Stimulated activated naive CD8-positive, alpha-beta T cell treated with anti-CD3 and anti-CD28 coated beads, Interleukin-15, Interleukin-2, amounts not matched to agents 100 ng/mL and 50 ng/mL, for 24 hours (primary cell): Measurements from ENCODE around the gene GPR171.
A peak's percentile ranks its signal among the peaks of the same experiment; 100 is the strongest.

ENCODE experiments used
- H3K27ac Mint-ChIP-seq: one replicate; pipeline ENCODE4 v1.8.0; 2021; ENCODE audit warnings: mild to moderate bottlenecking, mixed read lengths
- H3K27me3 Mint-ChIP-seq: one replicate; pipeline ENCODE4 v1.8.0; 2021; ENCODE audit warnings: mixed read lengths
- H3K36me3 Mint-ChIP-seq: one replicate; pipeline ENCODE4 v1.8.0; 2021; ENCODE audit warnings: low read depth, mixed read lengths
- H3K4me1 Mint-ChIP-seq: one replicate; pipeline ENCODE4 v1.8.0; 2021; ENCODE audit warnings: low read depth, mixed read lengths
- H3K4me3 Mint-ChIP-seq: one replicate; pipeline ENCODE4 v1.8.0; 2021; ENCODE audit warnings: mild to moderate bottlenecking, mixed read lengths
- H3K9me3 Mint-ChIP-seq: one replicate; pipeline ENCODE4 v1.8.0; 2021; ENCODE audit warnings: mixed read lengths

Gene GPR171

DNA sequence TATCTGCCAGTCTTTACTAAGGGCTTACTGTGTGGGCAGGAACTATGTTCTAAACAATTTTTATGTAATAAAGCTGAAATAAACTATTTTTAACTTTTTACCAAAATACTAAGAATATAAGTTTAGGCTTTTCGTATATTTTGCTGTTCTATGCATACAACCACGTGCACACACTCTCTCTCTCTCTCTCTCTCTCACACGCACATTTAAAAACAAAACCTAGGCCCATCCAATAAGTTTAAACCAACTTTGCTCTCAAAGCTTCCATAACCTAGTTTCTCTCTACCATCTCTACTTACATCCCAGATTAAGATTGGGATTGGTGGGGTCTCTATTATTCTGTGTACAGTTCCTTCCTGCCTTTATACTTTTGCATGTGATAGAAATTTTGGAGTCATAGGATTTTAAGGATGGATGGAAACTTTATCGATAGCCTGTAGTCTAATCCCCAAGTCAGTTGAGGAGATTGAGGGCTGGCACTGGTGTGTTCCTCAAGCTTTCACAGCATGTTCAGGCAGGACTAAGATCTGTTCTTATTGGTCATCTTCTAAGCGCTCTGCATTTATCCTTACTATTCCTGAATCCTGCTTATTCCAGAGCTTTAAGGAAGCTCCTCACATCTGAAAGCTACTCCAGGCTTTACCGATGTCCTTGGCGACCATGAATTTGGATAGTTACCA, 1.8 kb downstream of the GPR171 start:
- H3K9me3 Mint-ChIP-seq = no peaks in the 10 kb centered on the region
- H3K36me3 Mint-ChIP-seq = peaks cover 57% of the 10 kb centered on the region
- peaks cover 76% of the 10 kb centered on the region for H3K4me1 Mint-ChIP-seq
- H3K4me3 Mint-ChIP-seq = peak overlapping the region; percentile 91
- peaks cover 4% of the 10 kb centered on the region for H3K27me3 Mint-ChIP-seq
- peak overlapping the region; percentile 95 for H3K27ac Mint-ChIP-seq

DNA sequence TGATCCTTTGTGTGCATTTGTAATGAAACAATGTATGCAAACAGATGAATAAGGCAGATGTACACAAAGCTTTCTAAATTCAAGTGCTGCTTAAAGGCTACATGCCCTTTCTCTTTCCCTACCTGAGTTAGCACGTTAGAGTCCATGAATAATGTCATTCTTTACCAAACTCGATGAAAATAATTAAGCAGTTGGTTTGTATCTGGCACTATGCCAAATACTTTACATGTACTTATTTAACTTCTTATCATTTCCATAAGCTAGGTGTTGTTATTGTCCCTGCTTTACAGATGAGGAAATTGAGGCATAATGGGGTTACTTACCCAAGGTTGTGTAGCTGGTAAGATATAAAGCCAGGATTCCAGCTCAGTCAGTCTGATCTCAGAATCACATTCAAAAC, 2.4 kb downstream of the GPR171 start:
- H3K4me1 Mint-ChIP-seq = peaks cover 74% of the 10 kb centered on the region
- H3K36me3 Mint-ChIP-seq = peaks cover 61% of the 10 kb centered on the region
- peak overlapping the region; percentile 91 for H3K4me3 Mint-ChIP-seq
- H3K27me3 Mint-ChIP-seq = peaks cover 4% of the 10 kb centered on the region
- H3K9me3 Mint-ChIP-seq = no peaks in the 10 kb centered on the region
- H3K27ac Mint-ChIP-seq = peak overlapping the region; percentile 95

DNA sequence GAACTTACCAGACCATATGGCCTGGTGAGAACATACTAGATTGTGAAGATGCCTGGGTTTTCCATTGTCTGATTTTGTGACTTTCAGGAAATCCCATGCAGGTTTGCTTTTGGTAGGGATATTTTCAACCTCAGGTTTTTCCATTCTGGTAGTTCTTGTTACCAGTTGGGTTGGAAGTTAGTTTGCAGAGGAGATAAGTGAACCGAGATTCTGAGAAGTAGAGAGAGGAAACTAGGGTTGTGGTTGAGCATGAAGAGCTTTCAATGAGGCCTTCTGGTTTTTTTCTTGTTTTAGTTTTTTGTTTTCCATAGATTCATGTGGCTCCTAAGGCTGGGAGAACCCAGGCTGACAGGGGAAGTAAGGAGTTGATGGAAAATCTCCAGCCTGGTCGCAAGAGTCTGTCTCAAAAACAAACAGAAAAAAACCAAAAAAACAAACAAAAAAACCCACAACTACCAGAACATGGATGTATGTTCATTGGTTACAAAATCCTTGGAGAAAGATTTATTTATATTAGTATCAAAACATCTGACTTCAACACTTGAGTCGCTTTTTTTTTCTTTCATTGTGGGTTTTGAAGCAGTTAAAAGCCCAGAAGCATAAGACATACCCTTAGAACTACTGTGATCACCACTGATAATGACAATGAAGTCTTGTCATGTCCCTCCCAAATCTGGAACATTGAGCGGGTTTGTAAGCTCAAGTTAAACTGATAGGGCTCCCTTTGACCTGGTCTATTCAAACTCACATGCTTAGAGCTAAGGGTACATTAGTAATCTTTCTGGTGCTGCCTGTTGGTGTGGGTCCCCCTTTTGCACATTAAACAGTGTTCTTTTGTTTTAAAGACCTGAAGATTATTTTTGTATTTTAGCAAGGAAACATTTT, 3.2 kb downstream of the GPR171 start:
- Mint-ChIP-seq H3K36me3 (peaks cover 61% of the 10 kb centered on the region), H3K27me3 (peaks cover 4% of the 10 kb centered on the region), H3K27ac (peak overlapping the region; percentile 95), H3K4me1 (peaks cover 66% of the 10 kb centered on the region), H3K4me3 (peak overlapping the region; percentile 91), H3K9me3 (no peaks in the 10 kb centered on the region)

DNA sequence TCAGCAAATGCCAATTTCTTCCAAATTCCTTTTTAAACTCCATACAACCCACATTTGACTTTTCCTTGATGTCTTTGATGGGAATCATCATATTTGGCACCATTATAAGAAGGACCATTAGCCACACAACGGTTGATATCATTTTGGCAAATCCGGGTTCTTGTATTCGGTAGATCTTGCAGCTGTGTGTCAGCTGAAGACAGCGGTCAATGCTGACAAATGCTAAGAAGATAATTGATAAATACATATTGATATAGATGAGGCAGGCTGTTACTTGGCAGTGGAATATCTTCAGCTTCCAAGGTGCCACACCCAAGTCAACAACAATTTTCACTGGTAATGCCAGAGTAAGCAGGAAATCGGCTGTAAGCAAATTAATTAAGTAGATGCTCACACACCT, 4.2 kb downstream of the GPR171 start:
- Mint-ChIP-seq H3K36me3 (peaks cover 61% of the 10 kb centered on the region), H3K9me3 (peaks cover 4% of the 10 kb centered on the region), H3K27me3 (peaks cover 4% of the 10 kb centered on the region), H3K4me3 (peak overlapping the region; percentile 91), H3K27ac (peak overlapping the region; percentile 95), H3K4me1 (peaks cover 63% of the 10 kb centered on the region)

DNA sequence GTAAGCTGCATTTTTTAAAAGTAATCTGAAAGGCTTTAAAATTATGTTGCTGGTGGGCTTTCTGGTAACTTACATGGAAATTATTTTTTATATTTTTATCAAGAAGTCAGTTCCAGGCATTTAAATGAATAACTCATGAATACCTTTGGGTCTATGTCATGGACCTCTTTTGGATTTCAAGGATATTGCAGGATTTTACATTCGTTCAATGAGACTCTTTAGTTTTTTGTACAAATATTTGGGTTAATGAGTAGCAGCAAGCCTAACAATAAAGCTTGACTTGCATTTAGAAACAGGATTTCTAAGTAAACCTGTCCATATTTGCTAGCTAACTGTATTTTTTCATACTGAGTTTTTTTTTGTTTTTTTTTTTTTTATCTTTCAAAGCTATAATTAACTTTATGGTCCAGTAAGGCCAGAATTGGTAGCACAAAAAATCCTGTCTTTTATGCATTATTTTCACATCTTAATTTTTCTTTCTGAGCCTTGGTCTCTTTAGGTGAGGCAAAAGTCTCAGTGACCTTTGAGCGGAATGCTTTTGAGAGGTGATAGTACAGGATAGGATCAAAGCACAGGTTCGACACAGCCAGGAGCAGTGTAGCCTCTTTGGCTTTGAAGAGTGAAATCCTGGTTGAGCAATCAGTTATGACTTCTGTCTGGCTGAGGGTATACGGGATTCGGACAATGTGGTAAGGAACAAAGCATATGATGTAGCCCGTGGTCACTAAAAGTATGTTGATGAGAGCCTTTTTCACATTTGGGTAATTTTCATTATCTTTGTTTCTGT, 4.8 kb downstream of the GPR171 start:
- Mint-ChIP-seq H3K27me3 (peaks cover 3% of the 10 kb centered on the region), H3K4me3 (peak overlapping the region; percentile 91), H3K36me3 (peaks cover 63% of the 10 kb centered on the region), H3K27ac (peak overlapping the region; percentile 95), H3K4me1 (peaks cover 64% of the 10 kb centered on the region), H3K9me3 (peaks cover 6% of the 10 kb centered on the region)

DNA sequence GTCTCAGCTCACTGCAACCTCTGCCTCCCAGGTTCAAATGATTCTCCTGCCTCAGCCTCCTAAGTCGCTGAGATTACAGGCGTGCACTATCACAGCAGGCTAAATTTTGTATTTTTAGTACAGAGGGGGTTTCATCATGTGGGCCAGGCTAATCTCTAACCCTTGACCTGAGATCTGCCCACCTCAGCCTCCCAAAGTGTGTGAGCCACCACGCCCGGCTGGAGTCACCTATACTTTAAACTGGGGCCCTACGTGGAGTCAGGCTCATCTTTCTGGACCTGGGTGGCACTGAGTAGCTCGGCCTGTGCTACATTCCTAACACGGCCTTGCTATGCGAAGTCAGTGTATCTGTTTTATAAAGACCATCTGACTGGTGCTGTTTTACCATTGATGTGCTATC, 5.8 kb downstream of the GPR171 start:
- Mint-ChIP-seq H3K4me3 (no peak overlapping the region), H3K9me3 (peaks cover 13% of the 10 kb centered on the region), H3K27ac (no peak overlapping the region), H3K4me1 (peaks cover 68% of the 10 kb centered on the region), H3K36me3 (peaks cover 65% of the 10 kb centered on the region), H3K27me3 (no peaks in the 10 kb centered on the region)

DNA sequence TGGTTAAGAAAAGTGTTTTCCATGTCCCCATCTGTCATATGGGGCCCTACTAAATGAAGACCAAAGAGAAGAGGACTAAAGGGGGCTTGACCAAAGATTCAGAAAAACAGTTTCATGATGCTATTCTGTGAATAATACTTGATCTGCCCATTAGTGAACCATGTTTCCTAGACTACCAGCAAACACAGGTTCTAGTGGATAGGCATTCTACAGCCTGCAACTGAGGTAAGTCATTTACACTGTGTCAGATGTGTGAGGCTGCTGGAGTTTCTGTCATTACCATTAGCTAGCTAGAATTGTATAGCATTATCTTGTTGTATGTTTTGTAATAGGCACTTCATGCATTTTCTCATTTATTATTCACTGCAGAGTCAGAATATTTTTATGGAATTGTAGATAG, 6.6 kb downstream of the GPR171 start:
- Mint-ChIP-seq H3K27me3 (no peaks in the 10 kb centered on the region), H3K27ac (peak overlapping the region; percentile 61), H3K4me1 (peaks cover 72% of the 10 kb centered on the region), H3K4me3 (no peak overlapping the region), H3K36me3 (peaks cover 58% of the 10 kb centered on the region), H3K9me3 (peaks cover 13% of the 10 kb centered on the region)

DNA sequence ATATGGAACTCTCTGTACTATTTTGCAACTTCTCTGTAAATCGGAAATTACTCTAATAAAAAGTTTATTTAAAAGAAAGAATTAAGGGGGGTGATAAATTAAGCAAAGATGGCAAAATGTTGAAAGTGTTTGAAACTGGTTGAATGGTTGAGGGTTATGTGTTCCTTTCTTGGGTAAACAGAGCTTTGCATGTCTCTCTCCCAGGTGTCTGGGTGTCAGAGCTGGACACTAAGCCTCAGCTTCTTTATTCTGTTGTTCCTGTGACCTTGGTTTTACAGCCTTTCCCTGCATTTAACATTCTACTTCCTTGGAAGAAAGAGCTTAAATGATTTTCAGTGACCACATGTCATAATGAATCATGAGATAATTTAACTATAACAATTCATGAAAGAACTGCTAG, 7.2 kb downstream of the GPR171 start:
- peaks cover 57% of the 10 kb centered on the region for H3K36me3 Mint-ChIP-seq
- no peaks in the 10 kb centered on the region for H3K27me3 Mint-ChIP-seq
- peak overlapping the region; percentile 61 for H3K27ac Mint-ChIP-seq
- no peak overlapping the region for H3K4me3 Mint-ChIP-seq
- peaks cover 18% of the 10 kb centered on the region for H3K9me3 Mint-ChIP-seq
- H3K4me1 Mint-ChIP-seq = peaks cover 73% of the 10 kb centered on the region

DNA sequence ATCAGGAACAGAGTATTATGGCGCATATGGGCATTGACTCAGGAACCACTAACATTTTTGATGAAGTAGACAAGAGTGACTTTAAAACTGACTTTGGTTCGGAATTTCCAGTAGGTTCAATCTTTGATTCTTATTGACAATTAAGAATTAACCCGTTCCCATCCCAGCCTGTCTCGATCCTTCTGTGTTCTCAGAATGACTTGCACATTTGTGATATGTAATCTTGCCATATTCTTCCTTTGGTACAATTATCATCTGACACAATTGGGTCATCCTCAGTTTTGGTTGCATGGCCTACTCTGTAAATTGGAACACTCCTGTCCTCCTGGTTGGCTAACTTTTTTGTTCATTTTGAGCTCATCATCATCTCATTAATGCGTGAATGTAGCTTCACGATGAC, 10.5 kb downstream of the GPR171 start:
- H3K27me3 Mint-ChIP-seq = no peaks in the 10 kb centered on the region
- H3K4me3 Mint-ChIP-seq = no peak overlapping the region
- peak overlapping the region; percentile 60 for H3K27ac Mint-ChIP-seq
- peaks cover 69% of the 10 kb centered on the region for H3K4me1 Mint-ChIP-seq
- peaks cover 21% of the 10 kb centered on the region for H3K9me3 Mint-ChIP-seq
- H3K36me3 Mint-ChIP-seq = peaks cover 30% of the 10 kb centered on the region

DNA sequence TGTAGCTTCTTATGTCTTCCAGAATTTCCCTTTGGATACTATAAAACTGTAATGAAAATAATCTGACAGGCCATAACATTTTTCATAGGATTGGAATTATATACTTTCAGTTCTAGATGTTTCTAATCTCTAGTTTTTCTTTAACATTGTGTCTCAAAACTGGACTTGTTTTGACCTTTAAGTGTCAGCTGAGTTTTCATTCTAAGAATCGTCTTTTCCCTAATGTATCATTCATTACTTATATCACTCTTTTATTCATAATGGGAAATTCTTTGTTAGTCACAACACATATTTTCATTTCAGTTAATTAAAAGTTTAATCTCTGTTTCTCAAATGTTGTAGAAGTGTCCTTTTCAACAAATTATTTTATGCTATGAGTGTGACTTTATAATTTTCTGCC, 11.9 kb downstream of the GPR171 start:
- Mint-ChIP-seq H3K27me3 (no peaks in the 10 kb centered on the region), H3K4me1 (peaks cover 72% of the 10 kb centered on the region), H3K9me3 (peaks cover 21% of the 10 kb centered on the region), H3K36me3 (peaks cover 22% of the 10 kb centered on the region), H3K4me3 (peak overlapping the region; percentile 67), H3K27ac (peak overlapping the region; percentile 96)

DNA sequence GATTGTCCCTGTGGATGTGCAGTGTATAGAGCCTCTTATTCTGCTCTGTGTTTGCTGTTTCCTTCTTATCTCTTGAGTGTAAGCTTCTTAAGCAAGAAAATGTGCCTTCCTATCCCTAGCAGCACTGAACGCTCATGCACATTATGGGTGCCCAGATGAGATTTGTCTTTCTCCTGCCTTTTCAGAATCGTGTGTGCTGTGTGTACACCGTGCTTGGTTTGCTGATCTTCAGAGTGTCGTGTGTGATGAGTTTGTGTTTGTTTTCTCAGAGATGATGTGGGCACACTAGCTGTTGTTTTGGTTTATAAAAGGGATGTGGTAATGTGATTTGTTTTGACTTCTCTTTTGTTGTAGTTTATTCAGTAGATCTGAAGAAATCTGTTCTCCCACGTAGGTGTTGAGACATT, 19.7 kb downstream of the GPR171 start:
- peaks cover 38% of the 10 kb centered on the region for H3K4me1 Mint-ChIP-seq
- H3K36me3 Mint-ChIP-seq = peaks cover 4% of the 10 kb centered on the region
- H3K27ac Mint-ChIP-seq = peak overlapping the region; percentile 84
- H3K9me3 Mint-ChIP-seq = no peaks in the 10 kb centered on the region
- H3K4me3 Mint-ChIP-seq = peak overlapping the region; percentile 76
- no peaks in the 10 kb centered on the region for H3K27me3 Mint-ChIP-seq

DNA sequence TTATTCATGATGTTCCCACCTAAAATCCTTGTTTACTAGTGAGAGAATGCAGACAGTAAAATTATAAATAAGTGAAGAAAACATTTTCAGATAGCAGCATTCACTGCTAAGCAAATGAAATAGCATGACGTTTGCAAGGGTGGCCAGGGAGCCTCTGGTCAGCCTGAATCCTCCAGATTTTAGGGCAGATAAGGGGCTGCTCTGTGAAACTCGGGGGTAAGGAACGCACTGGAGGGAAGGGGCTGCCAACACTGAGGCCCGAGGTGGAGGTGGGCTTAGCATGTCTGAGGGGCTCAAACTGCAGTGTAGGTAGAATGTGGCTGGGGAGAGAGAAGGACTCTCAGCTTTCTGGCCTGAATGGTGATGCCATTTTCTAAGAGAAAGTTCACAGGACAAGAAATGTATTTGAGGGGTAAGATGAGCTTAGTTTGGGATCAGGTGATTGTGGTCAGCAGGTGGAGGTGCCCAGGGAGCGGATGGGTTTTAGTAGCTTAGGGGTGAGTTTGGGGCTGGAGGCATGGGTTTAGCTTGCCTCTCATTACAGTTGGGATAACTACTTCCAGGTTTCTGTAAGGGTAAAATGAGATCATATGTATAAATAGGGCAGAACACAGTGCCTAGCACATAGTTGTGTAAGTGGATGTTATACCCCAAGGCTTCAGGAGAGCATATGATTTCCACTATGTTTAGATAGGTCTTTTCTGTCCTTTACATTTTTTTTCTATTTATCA, 20.5 kb downstream of the GPR171 start:
- peaks cover 4% of the 10 kb centered on the region for H3K36me3 Mint-ChIP-seq
- peaks cover 35% of the 10 kb centered on the region for H3K4me1 Mint-ChIP-seq
- H3K27ac Mint-ChIP-seq = peak overlapping the region; percentile 6
- H3K4me3 Mint-ChIP-seq = no peak overlapping the region
- H3K9me3 Mint-ChIP-seq = no peaks in the 10 kb centered on the region
- H3K27me3 Mint-ChIP-seq = no peaks in the 10 kb centered on the region

DNA sequence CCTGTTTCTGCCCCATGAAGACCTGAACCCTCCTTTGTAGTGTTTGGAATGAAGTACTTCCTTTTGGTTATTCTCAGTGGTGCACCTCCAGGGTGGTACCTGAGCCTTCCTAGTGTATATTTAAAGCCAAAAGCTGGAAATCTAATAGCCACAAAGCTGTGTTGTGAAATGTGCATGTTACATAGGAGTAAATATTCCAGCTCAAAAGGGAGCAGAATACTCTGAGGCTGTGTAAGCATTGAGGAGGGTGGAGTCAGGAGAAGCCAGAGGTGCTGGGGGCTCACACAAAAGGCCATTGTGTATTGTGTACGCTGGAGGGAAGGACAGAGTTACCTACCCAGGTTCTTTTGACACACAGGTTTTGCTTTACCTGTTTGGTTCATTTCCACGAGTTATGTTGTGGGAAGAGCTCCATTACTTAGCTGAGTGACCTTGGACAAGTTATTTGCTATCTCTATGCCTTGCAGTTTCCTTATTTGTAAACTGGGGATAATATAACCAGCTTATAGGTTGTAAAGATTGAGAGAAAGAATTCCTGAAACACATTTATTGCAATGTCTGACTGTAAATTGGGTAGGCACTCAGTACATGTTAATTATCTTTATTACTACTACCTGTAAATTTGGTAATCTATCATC, 24.7 kb downstream of the GPR171 start:
- Mint-ChIP-seq H3K27me3 (no peaks in the 10 kb centered on the region), H3K36me3 (peaks cover 2% of the 10 kb centered on the region), H3K9me3 (no peaks in the 10 kb centered on the region), H3K4me3 (no peak overlapping the region), H3K27ac (no peak overlapping the region), H3K4me1 (peaks cover 12% of the 10 kb centered on the region)

DNA sequence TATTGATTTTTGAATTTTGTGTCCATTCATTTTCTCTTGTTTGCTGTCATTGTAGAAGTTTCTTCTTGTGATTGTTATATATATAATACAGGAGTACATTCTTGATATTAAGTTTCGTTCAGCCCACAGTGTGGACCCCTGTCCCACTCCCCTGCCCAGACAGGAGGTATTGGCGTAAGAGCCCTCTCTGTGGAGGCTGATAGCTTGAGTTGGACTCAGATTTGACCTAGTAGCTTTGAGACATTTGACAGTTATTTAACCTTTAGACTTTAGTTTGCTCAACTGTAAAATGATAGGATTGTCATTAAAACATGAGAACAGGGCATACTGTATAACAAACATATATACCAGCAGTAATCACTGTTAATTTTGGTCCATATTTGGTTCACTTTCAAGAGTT, 27.1 kb downstream of the GPR171 start:
- H3K36me3 Mint-ChIP-seq = no peaks in the 10 kb centered on the region
- no peak overlapping the region for H3K4me3 Mint-ChIP-seq
- H3K9me3 Mint-ChIP-seq = no peaks in the 10 kb centered on the region
- peaks cover 17% of the 10 kb centered on the region for H3K4me1 Mint-ChIP-seq
- no peak overlapping the region for H3K27ac Mint-ChIP-seq
- H3K27me3 Mint-ChIP-seq = no peaks in the 10 kb centered on the region
